CD4-positive, alpha-beta T cell (primary cell): ENCODE data around the gene MAGEA9B. TPM values are rescaled to one million over a fixed set of nuclear protein-coding genes. Genes with fewer than 3 reads are reported as not detected.

Source experiments
- ATAC-seq: fragments of 200-7000 bp; cut with Tn5 transposase; one replicate; pipeline ENCODE4 v1.10.0; 2022; ENCODE audit warnings: mild to moderate bottlenecking; ENCODE audit not compliant: poor library complexity
- CTCF ChIA-PET: fragments of 350-600 bp; sonication (Branson Sonifier 250); formaldehyde crosslinking; loops from one replicate; lab custom pipeline; 2021; ENCODE audit warnings: antibody characterized with exemption, inconsistent platforms; lab: Charles Lee
- POLR2A ChIA-PET: fragments of 350-600 bp; sonication (Branson Sonifier 250); formaldehyde crosslinking; loops from one replicate; lab custom pipeline; 2021; ENCODE audit warnings: antibody characterized with exemption, inconsistent platforms; lab: Charles Lee
- DNase-seq, 14 experiments: peaks; one replicate each; pipeline ENCODE4 v3.0.0-alpha.2; 2013 to 2020; ENCODE audit warnings: mixed read lengths in 2 of 14
- H3K27ac ChIP-seq, 2 donors: one replicate each; pipeline versions ENCODE4 v1.5.1 to v1.7.0; 2013; ENCODE audit warnings: low read length in 2 of 2, low read depth in 1 of 2, mild to moderate bottlenecking in 1 of 2
- H3K27me3 ChIP-seq, 2 experiments: 1 replicate in 1 of 2; 2 replicates in 1 of 2; pipeline versions ENCODE4 v1.6.1 to v1.7.0; 2013; ENCODE audit warnings: low read length in 2 of 2, control low read depth in 1 of 2, mild to moderate bottlenecking in 1 of 2, moderate library complexity in 1 of 2; ENCODE audit not compliant: insufficient read depth in 2 of 2, control insufficient read depth in 1 of 2
- H3K36me3 ChIP-seq: one replicate; pipeline ENCODE4 v1.6.1; 2013; ENCODE audit warnings: low read length, control low read depth; ENCODE audit not compliant: insufficient read depth
- H3K4me1 ChIP-seq: one replicate; pipeline ENCODE4 v1.6.1; 2013; ENCODE audit warnings: low read length, control low read depth; ENCODE audit not compliant: insufficient read depth
- H3K4me3 ChIP-seq: one replicate; pipeline ENCODE4 v1.5.1; 2013; ENCODE audit warnings: mild to moderate bottlenecking, low read length, moderate library complexity
- H3K9me3 ChIP-seq, 2 experiments: 1 replicate in 1 of 2; 2 replicates in 1 of 2; pipeline versions ENCODE4 v1.6.1 to v1.7.0; 2013; ENCODE audit warnings: low read length in 2 of 2, mild to moderate bottlenecking in 2 of 2, control low read depth in 1 of 2, moderate library complexity in 1 of 2; ENCODE audit not compliant: control insufficient read depth in 1 of 2, insufficient read depth in 1 of 2
- H3K27ac Mint-ChIP-seq: one replicate; pipeline ENCODE4 v1.8.0; 2020; ENCODE audit warnings: mixed read lengths
- H3K27me3 Mint-ChIP-seq: one replicate; pipeline ENCODE4 v1.8.0; 2021; ENCODE audit warnings: mixed read lengths
- H3K36me3 Mint-ChIP-seq: one replicate; pipeline ENCODE4 v1.8.0; 2021; ENCODE audit warnings: low read depth, mixed read lengths
- H3K4me1 Mint-ChIP-seq: one replicate; pipeline ENCODE4 v1.8.0; 2021; ENCODE audit warnings: low read depth, mixed read lengths
- H3K4me3 Mint-ChIP-seq: one replicate; pipeline ENCODE4 v1.8.0; 2020; ENCODE audit warnings: mild to moderate bottlenecking, mixed read lengths
- H3K9me3 Mint-ChIP-seq: one replicate; pipeline ENCODE4 v1.8.0; 2020; ENCODE audit warnings: mixed read lengths
- CTCF ChIP-seq: fragments of 200-600 bp; IDR thresholded peaks from one replicate; pipeline ENCODE4 v1.8.0; 2022; ENCODE audit warnings: antibody characterized with exemption, mild to moderate bottlenecking
- intact Hi-C, 2 experiments: fragments of 100-400 bp; cut with DNase I in 1 of 2; cut with micrococcal nuclease in 1 of 2; formaldehyde crosslinking; loops; one replicate each; pipeline versions ENCODE4 v1.15.1 to v1.9.0; 2023 to 2025; cut with DNase I, micrococcal nuclease
- total RNA-seq, 174 experiments: library from RNA in 2 of 174; stranded (reverse) in 2 of 174; gene quantifications; one replicate each; pipeline ENCODE4 v1.2.3 and lab custom pipeline; 2021 to 2026

MAGEA9B gene
- total RNA-seq, 2 experiments from 2014 or later = not detected

GRCh38 chrX:149630681-149631233, 43.5 kb upstream of the MAGEA9B start:
- TF ChIP-seq CTCF = no peak
- ChIA-PET CTCF (no interaction called here), POLR2A (no interaction called here)
- Histone ChIP-seq H3K27ac (no peak overlapping the region), H3K4me1 (peaks cover 25% of the 10 kb centered on the region), H3K27me3 (no peaks in the 10 kb centered on the region), H3K9me3 (no peaks in the 10 kb centered on the region), H3K4me3 (peak overlapping the region; percentile 61), H3K36me3 (no peaks in the 10 kb centered on the region)
- peak overlapping the region; percentile 86 for H3K27ac Mint-ChIP-seq
- H3K4me3 Mint-ChIP-seq = peak overlapping the region; percentile 95
- ATAC-seq (no peak), DNase-seq (no peak)
- H3K27me3 Mint-ChIP-seq = no peaks in the 10 kb centered on the region
- no peaks in the 10 kb centered on the region for H3K9me3 Mint-ChIP-seq
- H3K36me3 Mint-ChIP-seq = peaks cover 5% of the 10 kb centered on the region
- peaks cover 47% of the 10 kb centered on the region for H3K4me1 Mint-ChIP-seq
- intact Hi-C loops = no loop called here

GRCh38 chrX:149629730-149630387, 42.6 kb upstream of the MAGEA9B start:
- DNase-seq = no peak
- Mint-ChIP-seq H3K9me3 (no peaks in the 10 kb centered on the region), H3K4me1 (peaks cover 56% of the 10 kb centered on the region), H3K27me3 (no peaks in the 10 kb centered on the region), H3K4me3 (peak overlapping the region; percentile 95), H3K36me3 (peaks cover 5% of the 10 kb centered on the region), H3K27ac (peak overlapping the region; percentile 86)
- ChIA-PET CTCF (no interaction called here), POLR2A (no interaction called here)
- Histone ChIP-seq H3K27ac (no peak overlapping the region), H3K27me3 (no peaks in the 10 kb centered on the region), H3K4me3 (no peak overlapping the region), H3K36me3 (no peaks in the 10 kb centered on the region), H3K4me1 (peaks cover 25% of the 10 kb centered on the region), H3K9me3 (no peaks in the 10 kb centered on the region)
- ATAC-seq = no peak
- no peak for TF ChIP-seq CTCF
- intact Hi-C loops = loop anchor here in 1 of 2 experiments (5.0 to 10.0 kb wide), 2 partner anchors 128 to 195 kb away; no protein-coding TSS in a partner anchor

DNA sequence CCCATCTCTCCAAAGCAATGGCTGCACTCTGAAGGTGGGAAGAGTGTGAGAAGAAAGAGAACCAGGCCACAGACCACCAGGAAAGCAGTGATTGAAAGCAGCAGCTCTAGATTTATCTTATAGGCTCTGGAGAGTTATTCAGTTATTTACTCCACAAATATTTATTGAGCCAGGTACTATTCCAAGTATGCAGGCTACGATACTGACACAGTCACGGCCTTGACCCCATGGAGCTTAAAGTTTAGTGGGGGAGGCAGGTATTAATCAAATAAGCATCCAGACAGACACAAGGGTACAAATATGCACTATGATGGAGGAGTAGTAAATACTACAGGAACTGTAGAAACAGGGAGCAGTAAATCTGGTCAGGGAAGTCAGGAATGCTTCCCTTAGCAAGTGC, 41.5 kb upstream of the MAGEA9B start:
- POLR2A ChIA-PET = no interaction called here
- H3K4me3 ChIP-seq = no peak overlapping the region
- Mint-ChIP-seq H3K4me1 (peaks cover 63% of the 10 kb centered on the region), H3K36me3 (peaks cover 5% of the 10 kb centered on the region), H3K9me3 (no peaks in the 10 kb centered on the region), H3K27ac (no peak overlapping the region), H3K27me3 (no peaks in the 10 kb centered on the region), H3K4me3 (peak overlapping the region; percentile 38)
- intact Hi-C loops = loop anchor here in 1 of 2 experiments (5.0 to 10.0 kb wide), 2 partner anchors 126 to 196 kb away; no protein-coding TSS in a partner anchor
- peaks cover 25% of the 10 kb centered on the region for H3K4me1 ChIP-seq
- H3K36me3 ChIP-seq = no peaks in the 10 kb centered on the region
- no peak overlapping the region for H3K27ac ChIP-seq
- ATAC-seq (no peak), DNase-seq (no peak)
- no peaks in the 10 kb centered on the region for H3K9me3 ChIP-seq
- H3K27me3 ChIP-seq = no peaks in the 10 kb centered on the region
- CTCF ChIA-PET = no interaction called here
- TF ChIP-seq CTCF = no peak
